PC-3 (cell line): ENCODE measurements around the gene KCTD16. TPM values are rescaled to one million over a fixed set of nuclear protein-coding genes. Genes with fewer than 3 reads are reported as not detected.

Source experiments
- ATAC-seq: fragments of 200-7000 bp; cut with Tn5 transposase; 2 replicates; pipeline ENCODE4 v1.9.1; 2020; ENCODE audit warnings: mild to moderate bottlenecking, moderate library complexity
- BruUV-seq: library from RNA; stranded (reverse); fragments of 400-500 nt; replicated peaks from 2 replicates; lab custom pipeline; 2021; lab: Mats Ljungman, UMichigan
- CTCF ChIA-PET: fragments of 300-600 bp; sonication (Branson Sonifier 250); formaldehyde crosslinking; loops from one replicate; lab custom pipeline; 2022; ENCODE audit warnings: antibody characterized with exemption; lab: Charles Lee
- POLR2A ChIA-PET: fragments of 300-600 bp; sonication (Branson Sonifier 250); formaldehyde crosslinking; loops from one replicate; lab custom pipeline; 2022; ENCODE audit warnings: antibody characterized with exemption; ENCODE audit not compliant: unreplicated experiment; lab: Charles Lee
- DNase-seq: peaks from one replicate; pipeline ENCODE4 v3.0.0-alpha.2; 2015
- H2AFZ ChIP-seq: fragments of 300-600 bp; sonication (generic); 2 replicates; pipeline ENCODE4 v1.6.0; 2016; ENCODE audit warnings: antibody characterized with exemption, low read length
- H3F3A ChIP-seq: fragments of 300-600 bp; sonication (generic); one replicate; pipeline ENCODE4 v1.6.0; 2017; ENCODE audit warnings: antibody characterized with exemption, low read length, control low read depth, mild to moderate bottlenecking; ENCODE audit not compliant: unreplicated experiment
- H3K27ac ChIP-seq: fragments of 300-600 bp; sonication (generic); 2 replicates; pipeline ENCODE4 v1.5.1; 2016; ENCODE audit warnings: mild to moderate bottlenecking, low read length
- H3K27me3 ChIP-seq: fragments of 300-600 bp; sonication (generic); 2 replicates; pipeline ENCODE4 v1.6.1; 2016; ENCODE audit warnings: low read length, mixed read lengths
- H3K36me3 ChIP-seq: fragments of 300-600 bp; sonication (generic); 2 replicates; pipeline ENCODE4 v1.6.1; 2016; ENCODE audit warnings: low read depth, mixed run types, low read length, mixed read lengths
- H3K4me1 ChIP-seq: fragments of 300-600 bp; sonication (generic); 2 replicates; pipeline ENCODE4 v1.5.1; 2016; ENCODE audit warnings: low read length; ENCODE audit not compliant: insufficient read depth
- H3K4me2 ChIP-seq: fragments of 300-600 bp; sonication (generic); 2 replicates; pipeline ENCODE4 v1.6.0; 2016; ENCODE audit warnings: low read length
- H3K4me3 ChIP-seq: fragments of 300-600 bp; sonication (generic); 2 replicates; pipeline ENCODE4 v1.5.1; 2016; ENCODE audit warnings: mild to moderate bottlenecking, low read length, mixed read lengths
- H3K79me2 ChIP-seq: fragments of 300-600 bp; sonication (generic); 2 replicates; pipeline ENCODE4 v1.6.1; 2017; ENCODE audit warnings: low read length, mixed read lengths
- H3K9ac ChIP-seq: fragments of 300-600 bp; sonication (generic); 2 replicates; pipeline ENCODE4 v1.6.0; 2016; ENCODE audit warnings: mild to moderate bottlenecking, low read length
- H3K9me2 ChIP-seq: fragments of 300-600 bp; sonication (generic); replicated peaks from 2 replicates; pipeline ENCODE4 v1.6.1; 2016; ENCODE audit warnings: mixed run types, low read length, mixed read lengths
- H3K9me3 ChIP-seq: fragments of 300-600 bp; sonication (generic); 2 replicates; pipeline ENCODE4 v1.6.1; 2016; ENCODE audit warnings: low read length, mixed read lengths
- H4K20me1 ChIP-seq: fragments of 300-600 bp; sonication (generic); 2 replicates; pipeline ENCODE4 v1.6.1; 2016; ENCODE audit warnings: low read length, mixed read lengths
- CTCF ChIP-seq: fragments of 300-600 bp; sonication (generic); conservative IDR thresholded peaks from 2 replicates; pipeline ENCODE4 v1.5.1; 2017; ENCODE audit warnings: antibody characterized with exemption, low read depth, mild to moderate bottlenecking, low read length
- EZH2 ChIP-seq: fragments of 300-600 bp; sonication (generic); IDR thresholded peaks from one replicate; pipeline ENCODE4 v1.6.1; 2017; ENCODE audit warnings: antibody characterized with exemption, mild to moderate bottlenecking, low read length; ENCODE audit not compliant: unreplicated experiment
- EZH2phosphoT487 ChIP-seq: fragments of 300-600 bp; sonication (generic); IDR thresholded peaks from 2 replicates; pipeline ENCODE4 v1.6.1; 2018; ENCODE audit warnings: mild to moderate bottlenecking, antibody characterized with exemption, low read length, borderline replicate concordance
- intact Hi-C: fragments of 100-400 bp; cut with micrococcal nuclease; formaldehyde crosslinking; loops from 2 replicates; pipeline ENCODE4 v1.9.0; 2023
- total RNA-seq: library from RNA; depleted of rRNA; stranded (reverse); fragments of >200 nt; gene quantifications from 2 replicates; pipeline ENCODE4 v1.2.3, GENCODE V29; 2014

Gene KCTD16
- total RNA-seq, 1 experiment from 2014 or later, result not detected

GRCh38 chr5:144281784-144282183, 111.1 kb downstream of the KCTD16 start:
- no peak overlapping the region for H3K27ac ChIP-seq
- H2AFZ ChIP-seq, result no peak overlapping the region
- ATAC-seq, result no peak
- H3K36me3 ChIP-seq, result no peaks in the 10 kb centered on the region
- peaks cover 5% of the 10 kb centered on the region; the same call in 1 of the 2 replicates for H3K27me3 ChIP-seq
- no peak for TF ChIP-seq EZH2phosphoT487
- no peak for TF ChIP-seq EZH2
- no peak for TF ChIP-seq CTCF
- ChIA-PET POLR2A (no interaction called here), CTCF (no interaction called here)
- no peak for DNase-seq
- no peaks in the 10 kb centered on the region for H3K4me1 ChIP-seq
- H3K4me3 ChIP-seq, result no peak overlapping the region
- BruUV-seq, result no TSS peak
- H3K9me2 ChIP-seq, result no peaks in the 10 kb centered on the region
- H4K20me1 ChIP-seq, result no peaks in the 10 kb centered on the region
- no peak overlapping the region for H3K4me2 ChIP-seq
- H3K9me3 ChIP-seq, result no peaks in the 10 kb centered on the region
- intact Hi-C loops, result no loop called here
- no peaks in the 10 kb centered on the region for H3K79me2 ChIP-seq
- H3F3A ChIP-seq, result no peaks in the 10 kb centered on the region
- H3K9ac ChIP-seq, result no peak overlapping the region

GRCh38 chr5:144284036-144284435, 113.4 kb downstream of the KCTD16 start:
- intact Hi-C loops, result no loop called here

More at GRCh38 chr5:144284036-144284435, 113.4 kb downstream of the KCTD16 start:
- Histone ChIP-seq H3K27me3 (peaks cover 5% of the 10 kb centered on the region; the same call in 1 of the 2 replicates), H3K4me2 (no peak overlapping the region), H3K79me2 (no peaks in the 10 kb centered on the region), H3F3A (no peaks in the 10 kb centered on the region), H3K27ac (no peak overlapping the region), H3K9ac (no peak overlapping the region), H3K9me3 (no peaks in the 10 kb centered on the region), H3K9me2 (no peaks in the 10 kb centered on the region), H4K20me1 (no peaks in the 10 kb centered on the region), H3K4me3 (no peak overlapping the region), H2AFZ (no peak overlapping the region), H3K4me1 (no peaks in the 10 kb centered on the region), H3K36me3 (no peaks in the 10 kb centered on the region)
- BruUV-seq, result no TSS peak
- TF ChIP-seq CTCF, result no peak
- TF ChIP-seq EZH2phosphoT487, result no peak
- no peak for TF ChIP-seq EZH2
- ATAC-seq (no peak), DNase-seq (no peak)
- ChIA-PET CTCF (no interaction called here), POLR2A (no interaction called here)
